Fibroblast of skin of left quadriceps (primary cell): ENCODE measurements around the gene WDCP.

Experiments
- DNase-seq, 2 experiments: peaks; one replicate each; pipeline ENCODE4 v3.0.0-alpha.2; 2013; ENCODE audit warnings: low read depth in 2 of 2

Gene WDCP

DNA sequence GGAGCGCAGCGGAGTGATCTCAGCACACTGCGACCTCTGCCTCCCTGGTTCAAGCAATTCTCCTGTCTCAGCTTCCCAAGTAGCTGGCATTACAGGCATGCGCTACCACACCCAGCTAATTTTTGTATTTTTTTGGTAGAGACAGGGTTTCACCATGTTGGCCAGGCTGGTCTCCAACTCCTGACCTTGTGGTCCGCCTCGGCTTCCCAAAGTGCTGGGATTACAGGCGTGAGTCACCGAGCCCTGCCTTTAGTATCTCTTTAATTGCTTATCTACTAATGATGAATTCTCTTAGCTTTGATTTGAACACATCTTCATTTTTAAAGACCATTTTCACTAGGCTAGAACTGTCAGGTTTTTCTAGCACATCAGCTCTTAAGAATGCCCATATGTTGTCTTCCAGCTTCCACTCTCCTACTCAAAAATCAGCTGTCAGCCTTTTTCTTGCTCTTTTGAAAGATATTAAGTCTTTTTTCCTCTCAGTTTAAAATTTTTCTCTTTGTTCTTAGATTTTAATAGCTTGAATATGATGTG, 53.4 kb downstream of the WDCP start:
- DNase-seq = no peak

DNA sequence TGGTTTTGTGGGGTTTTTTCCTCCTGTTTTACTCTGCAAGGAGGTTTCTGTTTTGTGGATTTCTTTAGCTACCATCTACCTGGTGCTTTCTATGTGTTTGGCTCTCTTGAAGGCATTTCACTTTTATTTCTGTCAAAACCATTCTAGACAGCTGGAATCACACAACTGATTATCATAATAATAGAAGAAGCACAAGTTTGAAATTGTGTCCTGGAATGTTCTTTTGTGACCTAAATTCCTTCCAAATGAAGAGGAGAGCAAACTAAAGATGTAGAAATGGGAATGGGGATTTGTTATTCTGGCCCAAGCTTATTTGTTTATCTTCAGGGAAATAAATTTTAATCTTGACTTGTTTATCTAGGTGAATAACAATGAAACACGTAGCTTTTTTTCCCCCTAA, 54.3 kb downstream of the WDCP start:
- DNase-seq = no peak

DNA sequence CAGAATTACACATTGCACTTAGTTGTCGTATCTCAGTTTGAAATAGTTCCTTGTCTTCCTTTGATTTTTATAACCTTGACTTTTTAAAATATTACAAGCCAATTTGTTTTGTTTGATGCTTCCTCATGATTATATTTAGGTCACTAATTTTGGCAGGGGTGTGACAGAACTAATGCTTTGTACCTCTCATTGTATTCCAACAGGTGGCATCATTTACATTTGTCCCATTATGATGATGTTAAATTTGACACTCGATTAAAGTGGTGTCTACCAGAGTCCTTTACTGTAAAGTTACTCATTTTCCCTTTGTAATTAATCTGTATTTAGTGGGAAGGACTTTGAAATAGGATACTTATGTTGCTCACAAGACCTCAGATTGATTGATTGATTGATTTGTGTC, 58.8 kb downstream of the WDCP start:
- DNase-seq = no peak
